Activated T-helper 1 cell treated with anti-CD3 and anti-CD28 coated beads, Interleukin-12 subunit alpha, Interleukin-12 subunit beta, Interleukin-2, Interleukin-4 antibody, amounts not matched to agents 30 ng/mL and 10 ng/mL and 1 ng/mL, durations not matched to agents 14 hours and 24 hours and 36 hours (primary cell): ENCODE data around the gene CTSE. TPM values are rescaled to one million over a fixed set of nuclear protein-coding genes. Genes with fewer than 3 reads are reported as not detected.

Source experiments
- DNase-seq: peaks from one replicate; pipeline ENCODE4 v3.0.0; 2021; ENCODE audit warnings: low spot score
- H3K27ac Mint-ChIP-seq: one replicate; pipeline ENCODE4 v1.8.0; 2021; ENCODE audit warnings: mild to moderate bottlenecking, mixed read lengths
- H3K27me3 Mint-ChIP-seq: one replicate; pipeline ENCODE4 v1.8.0; 2022; ENCODE audit warnings: mild to moderate bottlenecking, moderate library complexity, mixed read lengths; ENCODE audit not compliant: insufficient read depth
- H3K36me3 Mint-ChIP-seq: one replicate; pipeline ENCODE4 v1.8.0; 2021; ENCODE audit warnings: low read depth, mixed read lengths
- H3K4me1 Mint-ChIP-seq: one replicate; pipeline ENCODE4 v1.8.0; 2021; ENCODE audit warnings: low read depth, mixed read lengths
- H3K4me3 Mint-ChIP-seq: one replicate; pipeline ENCODE4 v1.8.0; 2021; ENCODE audit warnings: mild to moderate bottlenecking, moderate library complexity, mixed read lengths
- H3K9me3 Mint-ChIP-seq: one replicate; pipeline ENCODE4 v1.8.0; 2021; ENCODE audit warnings: mixed read lengths
- intact Hi-C: fragments of 100-400 bp; cut with micrococcal nuclease; formaldehyde crosslinking; loops from one replicate; pipeline ENCODE4 v1.15.1; 2024
- total RNA-seq: library from RNA; stranded (reverse); gene quantifications from 2 replicates; pipeline ENCODE4 v1.2.3, GENCODE V29; 2022

Gene CTSE
- total RNA-seq, 1 donor from 2014 or later: not detected

DNA sequence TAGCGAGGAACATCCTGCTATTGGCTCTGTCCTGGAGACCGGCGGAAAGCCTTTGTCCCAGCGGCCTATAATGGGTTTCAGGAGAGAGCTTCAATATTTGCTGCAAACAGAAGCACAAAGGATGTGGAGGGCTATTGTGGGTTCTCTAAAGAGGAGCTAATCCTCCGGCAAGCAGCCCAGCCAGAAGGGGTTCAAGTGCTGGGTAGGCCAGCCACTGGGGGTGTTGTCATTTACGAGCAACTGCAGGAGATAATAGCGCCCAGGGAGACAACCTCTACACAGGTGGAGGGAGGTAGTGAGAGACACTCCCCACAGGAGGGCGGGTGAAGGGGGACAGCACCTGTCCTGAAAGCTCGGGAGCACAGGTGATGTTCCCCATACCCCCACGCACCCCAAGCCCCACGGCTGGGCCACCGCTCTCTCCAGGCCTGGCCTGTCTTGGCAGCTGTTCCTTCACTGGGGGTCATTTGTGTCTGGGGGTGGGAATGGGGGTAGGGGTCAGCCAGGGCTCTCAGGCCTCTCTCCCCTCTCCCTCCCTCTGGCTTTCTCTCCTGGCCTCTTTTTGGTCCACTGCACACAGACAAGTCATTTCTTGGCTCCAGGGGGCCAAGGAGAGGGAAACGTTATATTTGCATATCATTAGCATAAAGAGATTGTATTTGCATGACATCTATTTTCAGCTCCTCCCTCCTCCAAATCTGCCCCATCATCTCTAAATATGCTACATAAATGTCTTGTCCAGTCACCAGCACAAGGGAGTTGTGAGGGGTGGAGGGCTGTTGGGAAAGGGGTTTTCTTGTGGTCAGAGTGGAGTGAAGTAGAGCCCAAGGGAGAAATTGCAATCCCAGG lies 58.4 kb downstream of the CTSE start:
- Mint-ChIP-seq H3K4me1 (peaks cover 16% of the 10 kb centered on the region), H3K4me3 (no peak overlapping the region), H3K36me3 (no peaks in the 10 kb centered on the region), H3K27ac (no peak overlapping the region), H3K27me3 (no peaks in the 10 kb centered on the region), H3K9me3 (no peaks in the 10 kb centered on the region)
- no peak for DNase-seq
- intact Hi-C loops: no loop called here

DNA sequence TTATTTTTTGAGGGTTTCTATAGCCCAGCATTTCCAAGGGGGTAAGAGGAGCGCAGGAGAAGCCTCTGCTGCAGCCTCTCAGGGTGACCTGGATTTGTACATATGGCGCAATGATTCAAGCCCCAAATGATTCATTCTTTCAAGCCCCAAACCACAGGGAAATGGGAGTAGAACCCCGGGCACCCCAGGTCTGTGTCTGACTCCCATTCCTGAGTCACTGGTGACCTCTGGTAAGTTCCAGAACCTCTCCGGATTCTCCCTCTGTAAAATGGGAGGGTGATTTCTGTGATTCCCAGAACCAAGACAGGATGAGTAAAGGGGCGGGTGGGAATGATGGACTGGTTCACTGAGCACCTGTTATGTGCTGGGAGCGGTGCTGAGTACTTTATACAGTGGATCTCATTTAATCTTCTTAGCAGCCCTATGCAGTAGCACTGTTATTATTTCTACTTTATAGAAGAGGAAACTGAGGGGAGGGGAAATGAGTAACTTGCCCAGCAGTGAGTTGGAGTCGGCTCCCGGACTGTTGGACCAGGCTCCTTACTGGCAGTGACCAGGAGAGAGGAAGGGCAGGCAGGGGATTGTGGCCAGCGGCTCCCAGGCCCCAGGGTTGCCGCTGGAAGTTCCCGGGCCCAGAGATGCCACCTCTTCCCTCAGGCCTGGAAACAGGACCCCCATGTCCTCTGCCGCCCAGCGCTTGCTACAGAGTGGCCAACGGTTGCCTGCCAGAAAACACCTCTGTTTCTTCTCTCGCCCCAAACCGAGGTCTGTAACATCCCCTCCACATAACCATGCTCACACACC lies 60.1 kb downstream of the CTSE start:
- Mint-ChIP-seq H3K36me3 (no peaks in the 10 kb centered on the region), H3K4me3 (no peak overlapping the region), H3K27ac (no peak overlapping the region), H3K27me3 (peaks cover 5% of the 10 kb centered on the region), H3K9me3 (no peaks in the 10 kb centered on the region), H3K4me1 (peaks cover 17% of the 10 kb centered on the region)
- intact Hi-C loops: no loop called here
- DNase-seq: no peak

DNA sequence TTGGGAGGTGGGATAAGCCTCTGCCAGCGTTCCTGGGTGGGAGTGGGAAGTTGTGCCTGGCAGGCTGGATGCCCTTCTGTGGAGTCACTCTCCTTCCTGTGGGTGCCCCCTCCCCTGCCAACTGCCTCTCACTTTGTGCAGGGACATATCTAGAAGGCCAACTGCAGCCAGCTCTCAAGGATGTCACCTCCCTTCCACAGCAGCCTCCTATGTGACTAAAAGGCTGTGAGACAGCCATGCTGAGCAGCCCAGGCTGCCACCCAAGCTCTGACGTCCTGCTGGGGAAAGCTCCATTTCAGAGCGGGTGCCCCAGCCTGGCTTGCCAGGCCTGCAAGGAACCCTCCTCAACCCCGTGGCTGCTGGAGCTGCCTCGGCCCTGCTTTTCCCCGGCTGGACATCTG lies 60.9 kb downstream of the CTSE start:
- Mint-ChIP-seq H3K4me3 (no peak overlapping the region), H3K9me3 (no peaks in the 10 kb centered on the region), H3K27me3 (peaks cover 5% of the 10 kb centered on the region), H3K36me3 (no peaks in the 10 kb centered on the region), H3K27ac (no peak overlapping the region), H3K4me1 (peaks cover 17% of the 10 kb centered on the region)
- DNase-seq: no peak
- intact Hi-C loops: no loop called here

DNA sequence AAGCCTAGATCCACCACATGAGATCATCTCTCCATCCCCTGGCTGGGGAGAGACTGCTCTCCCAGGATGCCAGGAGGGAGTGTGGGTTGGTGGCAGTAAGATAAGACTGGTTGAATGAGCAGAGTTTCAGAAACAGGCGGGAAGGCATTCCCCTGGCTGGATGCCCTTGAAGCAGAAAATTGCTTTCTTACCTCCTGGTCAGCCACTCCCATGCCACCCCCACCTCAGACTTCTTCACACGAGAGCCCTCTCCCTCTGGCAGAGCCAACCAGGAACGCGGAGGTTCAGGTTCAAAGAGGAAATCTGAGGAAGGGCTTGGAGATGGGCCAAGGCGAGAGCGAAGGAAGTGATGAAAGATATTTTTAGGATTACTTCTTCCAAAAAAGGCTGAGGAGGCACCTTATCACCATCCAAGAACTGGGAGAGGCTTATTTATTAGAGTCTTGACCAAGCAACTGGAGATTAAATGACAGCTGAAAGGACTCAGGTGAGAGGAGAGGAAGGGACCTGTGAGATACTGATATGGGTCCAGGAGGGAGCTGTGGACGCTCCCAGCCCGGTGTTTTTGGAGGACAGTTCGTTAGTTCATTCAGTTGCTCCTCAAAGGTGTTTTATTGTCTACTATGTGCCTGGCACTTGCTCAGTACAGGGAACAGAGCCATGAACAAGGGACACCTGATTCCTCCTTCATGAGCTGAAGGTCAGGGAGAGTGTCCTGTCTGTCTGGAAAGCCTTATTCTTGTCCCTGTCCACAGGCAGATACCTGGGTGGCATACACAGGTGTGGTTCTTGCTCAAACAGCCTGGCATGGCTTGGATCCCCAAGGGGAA lies 61.5 kb downstream of the CTSE start:
- H3K4me3 Mint-ChIP-seq: no peak overlapping the region
- no peaks in the 10 kb centered on the region for H3K9me3 Mint-ChIP-seq
- peaks cover 8% of the 10 kb centered on the region for H3K27me3 Mint-ChIP-seq
- H3K27ac Mint-ChIP-seq: no peak overlapping the region
- no peaks in the 10 kb centered on the region for H3K36me3 Mint-ChIP-seq
- peaks cover 17% of the 10 kb centered on the region for H3K4me1 Mint-ChIP-seq
- intact Hi-C loops: no loop called here
- no peak for DNase-seq

DNA sequence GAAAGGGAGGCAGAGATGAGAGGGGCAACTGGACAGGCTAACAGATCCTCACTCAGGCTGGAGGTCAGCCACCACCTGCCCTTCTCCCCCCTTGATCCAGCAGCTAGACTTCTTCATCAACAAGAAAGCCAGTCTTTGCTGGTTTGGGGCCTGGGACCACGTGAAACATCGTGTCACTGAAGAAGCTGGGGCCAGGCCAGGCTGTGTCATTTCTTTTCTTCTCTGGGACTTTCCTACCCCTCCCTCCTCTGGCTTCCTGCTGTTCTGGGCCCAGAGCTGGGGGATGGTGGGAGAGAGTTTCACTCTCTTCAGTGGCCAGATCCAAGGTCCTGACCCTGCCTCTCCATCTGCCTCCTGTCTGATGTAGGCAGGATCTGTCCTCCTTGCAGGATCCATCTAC lies 62.3 kb downstream of the CTSE start:
- Mint-ChIP-seq H3K36me3 (no peaks in the 10 kb centered on the region), H3K27me3 (peaks cover 14% of the 10 kb centered on the region), H3K9me3 (no peaks in the 10 kb centered on the region), H3K4me1 (peaks cover 17% of the 10 kb centered on the region), H3K4me3 (no peak overlapping the region), H3K27ac (peak overlapping the region; percentile 61)
- peak; percentile 44 for DNase-seq
- intact Hi-C loops: no loop called here

DNA sequence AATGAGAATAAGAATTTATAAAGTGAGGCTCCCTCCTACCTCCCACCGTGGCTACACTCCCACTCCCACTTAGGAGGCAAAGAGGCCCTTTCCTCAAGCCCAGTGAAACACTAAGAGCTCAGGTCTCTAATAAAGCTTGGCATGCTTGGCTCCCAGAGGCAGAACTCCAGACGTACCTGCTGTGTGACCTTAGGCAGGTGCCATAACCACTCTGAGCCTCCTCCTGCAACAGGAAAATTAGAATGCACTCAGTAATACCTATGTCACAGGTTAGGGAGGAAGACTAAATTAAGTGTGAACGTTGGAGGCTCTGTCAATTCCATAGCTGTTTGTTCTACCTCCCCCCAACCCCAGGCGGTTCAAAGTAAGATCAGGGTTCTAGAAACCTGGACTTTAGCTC lies 63.9 kb downstream of the CTSE start:
- Mint-ChIP-seq H3K4me3 (no peak overlapping the region), H3K36me3 (no peaks in the 10 kb centered on the region), H3K27me3 (peaks cover 28% of the 10 kb centered on the region), H3K4me1 (peaks cover 17% of the 10 kb centered on the region), H3K9me3 (no peaks in the 10 kb centered on the region), H3K27ac (no peak overlapping the region)
- intact Hi-C loops: no loop called here
- DNase-seq: no peak

Other genes with a start within 250 kb of the CTSE start
- 37.2 and 38.1 TPM in 2 replicates for gene RAB29, start 248.4 kb downstream of the CTSE start, total RNA-seq
- 33.9 and 34.8 TPM in 2 replicates for gene SLC41A1, start 210.7 kb downstream of the CTSE start, total RNA-seq
- 0.29 and 0.39 TPM in 2 replicates for gene PM20D1, start 173.8 kb downstream of the CTSE start, total RNA-seq
- not detected in 2 replicates for gene SLC26A9, start 80.4 kb downstream of the CTSE start, total RNA-seq
- gene RAB7B, start 20.5 kb downstream of the CTSE start, total RNA-seq: not detected in 2 replicates
- not detected in 2 replicates for gene RHEX, start 29.3 kb upstream of the CTSE start, total RNA-seq
- not detected in 2 replicates for gene AVPR1B, start 93.5 kb upstream of the CTSE start, total RNA-seq
- gene FAM72A, start 178.9 kb upstream of the CTSE start, total RNA-seq: 32.3 and 34.0 TPM in 2 replicates
- gene SRGAP2, start 179.6 kb upstream of the CTSE start, total RNA-seq: 122 and 129 TPM in 2 replicates